Measurements from ENCODE around the gene SFT2D1.

The SFT2D1 gene

DNA sequence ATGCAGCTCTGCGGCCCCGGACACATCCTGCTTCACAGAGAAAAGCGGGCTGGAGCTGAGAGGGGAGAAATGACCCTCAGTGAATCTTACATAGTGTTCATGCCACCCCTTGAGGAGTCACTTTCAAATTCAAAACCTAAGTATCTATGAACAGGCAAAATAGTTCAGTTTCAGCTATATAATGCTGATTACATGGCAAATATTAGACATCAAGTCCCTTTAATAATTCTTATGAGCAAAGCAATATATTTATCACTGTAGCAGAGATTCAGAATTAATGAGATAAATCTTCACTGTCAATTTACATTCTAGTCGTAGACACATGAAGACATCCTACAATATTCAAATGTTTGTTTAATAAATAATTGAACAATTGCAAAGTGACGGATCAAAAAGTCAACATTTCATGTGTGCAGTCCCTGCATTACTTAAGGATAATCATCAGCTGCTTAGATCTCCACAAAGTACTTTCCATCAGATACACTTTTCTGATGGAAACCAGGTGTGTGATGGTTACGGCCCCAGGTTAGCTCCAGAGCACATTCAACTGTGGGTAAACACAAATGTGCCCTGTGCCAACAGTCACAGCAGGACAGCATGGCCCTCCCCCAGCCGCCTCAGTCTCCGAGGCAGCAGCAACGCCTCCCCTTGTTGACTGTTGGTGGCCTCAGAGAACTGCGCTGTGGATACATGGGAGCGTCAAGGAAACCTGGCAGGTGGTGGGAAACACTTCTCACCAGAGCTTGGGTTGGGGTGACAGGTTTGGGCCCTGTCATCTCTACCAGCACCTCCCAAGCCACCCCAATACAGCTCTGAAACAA, 33.4 kb downstream of the SFT2D1 start:
- in situ Hi-C loops (cut with HindIII; ENCODE audit: low sequenced_read_pairs) = no loop called here

DNA sequence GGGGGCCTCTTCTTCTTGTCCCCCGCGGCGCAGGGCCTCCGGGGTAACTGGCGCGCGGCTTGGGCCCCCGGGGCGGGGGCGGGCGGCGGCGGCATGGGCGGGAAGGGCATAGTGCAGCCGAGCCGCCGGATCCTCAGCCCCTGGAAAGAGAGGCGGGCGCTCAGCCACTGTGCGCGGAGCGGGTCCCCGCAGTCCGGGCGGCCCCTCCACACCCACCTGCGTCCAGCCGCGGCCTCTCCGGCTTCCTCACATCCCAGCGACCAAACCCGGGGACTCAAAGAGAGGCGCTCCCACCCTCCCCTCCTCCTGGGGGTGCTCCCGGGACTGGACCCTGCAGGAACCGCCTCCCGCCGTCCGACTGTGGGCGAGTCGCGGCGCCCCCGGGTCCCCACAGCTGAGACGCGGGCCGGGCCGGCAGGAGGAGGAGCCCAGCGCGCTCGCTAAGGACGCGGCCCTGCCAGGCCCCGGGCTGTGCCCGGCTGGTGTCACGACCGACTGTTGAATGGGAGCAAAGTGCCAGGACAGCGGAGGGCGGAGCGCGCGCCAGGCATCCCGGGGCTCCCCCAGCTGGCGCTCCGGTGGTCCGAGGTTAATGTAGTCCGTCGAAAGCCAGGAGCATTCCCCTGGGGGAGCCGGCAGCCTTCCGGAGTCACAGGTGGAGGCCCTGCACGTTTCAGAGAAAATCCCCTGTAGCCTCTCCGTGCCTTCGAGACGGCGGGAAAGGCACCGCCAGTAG, 34.1 kb downstream of the SFT2D1 start, which contains the start of gene PRR18:
PRR18 (minus strand) TSS at position 360 of the 736 bp plus-strand sequence; CDS start at position 110, 250 bp downstream.
- in situ Hi-C loops (cut with HindIII; ENCODE audit: low sequenced_read_pairs) = no loop called here

DNA sequence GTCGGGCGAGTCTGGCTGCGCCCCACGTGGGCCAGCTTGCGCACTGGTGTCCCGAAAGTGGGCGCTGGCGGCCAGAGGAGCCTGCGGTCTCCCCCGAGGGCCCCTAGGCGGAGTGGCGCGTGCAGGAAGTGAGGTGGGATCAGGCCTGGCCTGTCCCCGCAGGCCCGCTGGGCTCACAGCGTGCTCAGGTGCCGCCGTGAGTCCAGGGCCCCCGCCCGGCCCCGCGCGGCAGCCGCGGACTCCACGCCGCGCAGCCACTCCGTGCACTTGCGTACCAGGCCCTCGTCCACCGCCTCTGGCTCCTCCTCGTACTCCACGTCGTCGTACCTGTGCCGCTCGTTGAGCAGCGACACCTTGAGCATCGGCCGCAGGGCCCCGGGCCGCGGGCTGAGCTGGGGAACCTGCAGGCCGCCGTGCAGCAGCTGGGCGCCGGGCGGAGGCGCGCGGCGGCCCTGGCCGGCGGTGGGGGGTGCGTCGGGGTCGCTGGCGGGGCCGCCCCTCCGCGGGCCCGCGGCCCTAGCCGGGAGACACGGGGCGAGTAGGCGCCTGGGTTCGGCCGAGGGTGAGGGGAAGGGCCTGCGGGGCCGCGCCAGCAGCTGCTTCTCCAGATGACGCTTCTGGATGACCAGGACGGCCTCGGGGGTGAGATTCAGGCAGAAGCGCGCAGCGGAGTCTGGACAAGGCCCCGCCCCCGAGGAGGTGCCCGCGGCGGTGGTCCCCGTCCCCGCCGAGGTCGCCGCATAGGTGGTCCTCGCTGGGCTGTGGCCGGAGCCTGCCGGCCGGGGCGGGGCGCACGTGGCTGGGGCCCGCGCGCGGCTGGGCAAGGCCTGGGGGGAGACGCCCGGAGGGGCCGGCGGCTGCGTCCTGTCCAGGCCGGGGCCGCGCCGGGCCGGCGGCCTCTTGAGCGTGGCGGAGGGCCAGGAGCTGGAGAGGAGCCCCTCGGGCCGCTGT, 35.0 kb downstream of the SFT2D1 start:
- in situ Hi-C loops (cut with HindIII; ENCODE audit: low sequenced_read_pairs) = no loop called here

- in situ Hi-C loops (cut with HindIII; ENCODE audit: low sequenced_read_pairs) = no loop called here
Observed at GRCh38 chr6:166306378-166307081, 35.8 kb downstream of the SFT2D1 start.

GRCh38 chr6:166305562-166306117, 36.7 kb downstream of the SFT2D1 start:
- in situ Hi-C loops (cut with HindIII; ENCODE audit: low sequenced_read_pairs) = no loop called here

GRCh38 chr6:166304106-166304505, 38.2 kb downstream of the SFT2D1 start:
- in situ Hi-C loops (cut with HindIII; ENCODE audit: low sequenced_read_pairs) = no loop called here

GRCh38 chr6:166301611-166302529, 40.5 kb downstream of the SFT2D1 start:
- in situ Hi-C loops (cut with HindIII; ENCODE audit: low sequenced_read_pairs) = no loop called here

DNA sequence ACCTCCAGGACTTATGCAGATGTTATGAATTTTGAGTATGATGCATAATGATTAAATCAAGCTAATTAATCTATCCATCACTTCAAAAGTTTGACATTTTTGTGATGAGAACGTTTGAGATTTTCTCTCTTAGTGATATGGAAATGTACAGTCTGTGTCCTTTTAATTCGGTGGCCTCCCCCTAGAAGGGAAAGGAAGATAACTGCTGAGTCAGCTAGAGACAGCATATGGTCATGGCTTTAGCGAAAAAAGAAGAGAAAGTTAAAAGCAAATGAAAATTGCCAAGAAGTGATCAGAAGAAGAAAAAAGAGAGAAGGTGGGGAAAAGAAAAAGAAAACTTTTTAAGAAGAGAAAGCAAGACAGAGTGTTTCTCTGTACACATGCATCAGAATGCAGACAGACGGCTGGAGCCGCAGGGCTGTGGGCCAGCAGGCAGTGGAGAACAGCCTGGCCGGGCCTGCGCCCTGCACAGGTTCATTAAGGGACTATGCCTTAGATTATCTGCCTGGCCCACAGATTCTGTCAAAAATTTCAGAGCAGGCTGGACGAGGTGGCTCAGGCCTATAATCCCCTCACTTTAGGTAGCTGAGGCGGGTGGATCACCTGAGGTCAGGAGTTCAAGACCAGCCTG, 41.9 kb downstream of the SFT2D1 start:
- in situ Hi-C loops (cut with HindIII; ENCODE audit: low sequenced_read_pairs) = no loop called here

GRCh38 chr6:166297606-166298005, 44.7 kb downstream of the SFT2D1 start:
- in situ Hi-C loops (cut with HindIII; ENCODE audit: low sequenced_read_pairs) = no loop called here

DNA sequence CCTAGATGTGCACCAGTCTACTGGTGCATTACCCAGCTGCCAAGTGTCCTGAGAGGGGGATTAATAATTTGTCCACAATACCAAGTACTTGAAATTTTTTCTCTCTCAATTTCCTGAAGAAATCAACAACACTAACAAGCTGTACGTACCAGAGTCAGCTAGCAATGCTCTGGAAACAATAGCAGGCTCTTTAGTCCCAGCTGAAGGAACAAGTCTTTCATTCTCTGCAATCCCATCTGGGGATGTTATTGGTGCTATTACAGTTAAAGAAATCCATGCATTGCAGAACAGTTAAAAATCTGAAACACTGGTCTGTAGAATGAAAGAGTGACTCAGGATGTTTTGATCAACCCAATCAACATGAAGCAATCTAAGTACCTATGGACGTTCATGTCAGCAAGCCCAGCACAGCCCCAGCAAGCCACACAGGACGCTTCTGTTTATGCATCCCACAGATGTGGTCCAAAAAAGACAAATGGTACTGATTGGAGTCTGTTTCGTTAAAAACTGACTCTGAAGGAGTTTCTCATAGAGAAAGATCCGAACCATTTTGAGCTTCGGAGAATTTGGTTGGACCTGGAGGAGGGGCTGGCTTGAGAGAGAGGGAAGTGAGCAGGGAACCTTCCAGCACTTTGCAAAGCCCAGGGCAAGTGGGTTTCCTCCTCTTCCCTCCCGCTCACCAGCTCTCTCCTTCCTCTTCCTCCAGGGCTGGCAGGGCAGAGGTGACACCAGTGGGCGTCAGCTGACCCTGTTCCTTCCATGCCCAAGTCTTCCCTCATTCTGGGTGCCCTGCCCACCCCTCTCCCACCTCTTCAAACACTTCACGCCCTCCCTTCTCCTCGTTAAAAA, 46.1 kb downstream of the SFT2D1 start:
- in situ Hi-C loops (cut with HindIII; ENCODE audit: low sequenced_read_pairs) = no loop called here

GRCh38 chr6:166293731-166294584, 48.4 kb downstream of the SFT2D1 start:
- in situ Hi-C loops (cut with HindIII; ENCODE audit: low sequenced_read_pairs) = no loop called here

DNA sequence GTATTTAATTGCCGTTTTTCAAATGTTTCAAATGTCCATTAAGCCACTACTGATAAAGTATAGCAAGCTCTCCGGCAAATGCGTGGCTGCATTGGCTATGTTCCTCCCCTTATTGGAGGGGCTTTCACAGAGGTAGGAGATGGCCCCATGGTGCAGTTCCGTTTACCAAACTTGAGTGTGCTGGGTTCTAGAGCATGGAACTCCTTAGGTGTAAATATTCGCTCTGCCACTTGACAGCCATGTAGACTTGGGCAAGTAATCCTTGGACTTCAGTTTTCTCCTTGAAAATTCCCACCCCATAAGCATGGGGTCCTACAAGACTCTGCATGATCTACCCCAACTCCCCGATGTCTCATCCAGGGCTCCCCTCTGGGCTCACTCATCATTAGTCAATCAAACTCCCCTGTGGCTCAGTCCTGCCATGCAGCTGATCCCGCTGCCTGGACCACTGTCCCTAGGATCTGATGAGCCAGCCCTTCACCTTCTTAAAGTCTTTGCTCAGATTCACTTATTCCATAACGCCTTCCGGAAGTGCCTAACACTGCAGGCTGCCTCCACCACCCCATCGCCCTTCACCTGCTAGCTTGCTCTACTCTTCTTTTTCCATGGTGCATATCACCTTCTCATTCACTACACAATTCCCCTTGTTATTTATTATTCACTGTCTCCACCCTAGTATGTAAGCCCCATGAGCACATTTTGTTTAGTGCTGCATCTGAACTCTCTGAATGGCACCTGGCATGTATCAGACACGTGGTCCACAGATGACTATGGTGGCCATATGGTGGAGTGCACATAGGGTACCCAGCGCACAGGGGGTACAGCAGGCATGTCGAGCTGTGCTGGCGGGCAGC, 52.9 kb downstream of the SFT2D1 start:
- in situ Hi-C loops (cut with HindIII; ENCODE audit: low sequenced_read_pairs) = no loop called here

DNA sequence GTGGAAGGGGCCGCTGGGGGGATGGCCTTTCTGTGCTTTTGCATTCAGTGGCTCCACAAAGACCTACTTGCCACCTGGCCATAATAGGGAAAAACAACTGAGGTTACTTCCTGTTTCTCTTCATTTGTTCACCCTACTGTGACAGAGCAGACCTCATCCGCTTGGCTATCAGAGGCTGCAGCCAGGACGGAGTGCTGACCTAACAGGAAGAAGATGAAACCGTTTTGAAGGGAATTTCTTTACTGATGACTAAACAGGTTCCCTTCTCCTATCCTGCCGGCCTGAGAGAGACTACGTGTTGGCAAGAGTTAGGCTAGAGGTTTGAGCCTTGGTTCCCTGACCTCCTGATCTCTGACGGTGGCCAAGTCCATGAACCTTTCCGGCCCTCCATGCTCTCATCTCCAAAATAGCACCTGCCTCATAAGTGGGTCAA, 55.5 kb downstream of the SFT2D1 start:
- in situ Hi-C loops (cut with HindIII; ENCODE audit: low sequenced_read_pairs) = no loop called here

- in situ Hi-C loops (cut with HindIII; ENCODE audit: low sequenced_read_pairs) = no loop called here
Observed at GRCh38 chr6:166285233-166285632, 57.1 kb downstream of the SFT2D1 start.

- in situ Hi-C loops (cut with HindIII; ENCODE audit: low sequenced_read_pairs) = no loop called here
Observed at GRCh38 chr6:166284640-166285039, 57.7 kb downstream of the SFT2D1 start.
